Pancreas (tissue), 10 donors: ENCODE measurements around the gene LTBP1. TPM values are rescaled to one million over a fixed set of nuclear protein-coding genes. Genes with fewer than 3 reads are reported as not detected.

Experiments
- ATAC-seq, 4 donors: fragments of 200-7000 bp; cut with Tn5 transposase; one replicate each; pipeline versions ENCODE4 v1.8.0 to v1.9.1; 2020; ENCODE audit warnings: mild to moderate bottlenecking in 4 of 4, moderate library complexity in 4 of 4
- DNase-seq, 6 donors: peaks; one replicate each; pipeline ENCODE4 v3.0.0-alpha.2; 2020
- FAIRE-seq: peaks from 2 replicates; lab custom pipeline; 2012; peaks lifted over from hg19 to GRCh38; lab: Jason Lieb, UNC
- H3K27ac ChIP-seq, 4 donors: fragments of 200-600 bp; sonication (generic); 1 replicate in 3 of 4; 2 replicates in 1 of 4; pipeline versions ENCODE4 v1.5.0 to v1.8.0; 2020
- H3K27me3 ChIP-seq, 4 donors: fragments of 200-600 bp; one replicate each; pipeline ENCODE4 v1.8.0; 2021
- H3K36me3 ChIP-seq, 3 donors: fragments of 200-600 bp; sonication (generic) in 1 of 3; one replicate each; pipeline versions ENCODE4 v1.5.0 to v1.8.0; 2020 to 2021
- H3K4me1 ChIP-seq, 3 donors: fragments of 200-600 bp; one replicate each; pipeline ENCODE4 v1.8.0; 2021
- H3K4me3 ChIP-seq, 4 donors: fragments of 200-600 bp; sonication (generic) in 2 of 4; one replicate each; pipeline versions ENCODE4 v1.5.0 to v1.8.0; 2020 to 2021
- H3K9me3 ChIP-seq, 4 donors: fragments of 200-600 bp; one replicate each; pipeline ENCODE4 v1.8.0; 2021
- CTCF ChIP-seq, 4 donors: fragments of 200-600 bp; sonication (generic) in 3 of 4; IDR thresholded peaks; one replicate each; pipeline versions ENCODE4 v1.5.0 to v1.8.0; 2021; ENCODE audit warnings: antibody characterized with exemption in 4 of 4
- WGBS, 2 donors: extraction: QIAGEN DNeasy Blood & Tissue Kit; methylation state at CpG; one replicate each; pipeline ENCODE4 v1.1.7; 2013; 5-methylcytosine and 5-hydroxymethylcytosine counted together
- intact Hi-C, 3 donors: fragments of 100-400 bp; cut with DNase I; formaldehyde crosslinking; loops; one replicate each; pipeline versions ENCODE4 v1.11.1 to v1.14.2; 2022
- polyA plus RNA-seq, 2 donors: library from polyadenylated mRNA; stranded (reverse); fragments of 200-250 nt; gene quantifications; one replicate each; pipeline ENCODE4 v1.2.3, GENCODE V29; 2013
- total RNA-seq, 6 donors: library from RNA; stranded (reverse); fragmentation: NEBNext Ultra II Directional in 4 of 6; extraction: Animal tissue kit (Norgen Biotek cat#: 25700) in 4 of 6; gene quantifications; one replicate each; pipeline versions ENCODE4 v1.2.1 to v1.2.4, GENCODE V29; 2021 to 2023
- donor health status: healthy with polysubstance abuse.
- donor health status: DM: no; HTN: no; CAD: no; lungs with moderate emphysema.
- donor health status: DM: no; HTN: no; CAD: no.
- donor health status: control.
- donor health status: control.
- donor health status: Bipolar disorder and iron deficiency.
- donor health status: DM: yes; HTN: yes; CAD: no.
- donor health status: DM: no; HTN: no; CAD: no.
- donor health status: DM: no; HTN: no; CAD: no.
- donor health status: DM: yes; HTN: yes; CAD: no.

Gene LTBP1
- total and polyA plus RNA-seq, 8 donors: 0.83 to 21.2 (median 2.6) TPM

GRCh38 chr2:33223856-33224255 is 277.1 kb downstream of the LTBP1 start:
- Histone ChIP-seq H3K27ac (no peak overlapping the region), H3K9me3 (no peaks in the 10 kb centered on the region), H3K4me3 (no peak overlapping the region), H3K36me3 (no peaks in the 10 kb centered on the region), H3K4me1 (no peaks in the 10 kb centered on the region), H3K27me3 (no peaks in the 10 kb centered on the region)
- TF ChIP-seq CTCF (IDR thresholded peaks at IDR 0.05): no peak
- WGBS, 2 donors: 92 to 95% methylated on average over 4 of the region's 4 CpGs
- ATAC-seq (no peak), DNase-seq (no peak), FAIRE-seq (no peak)
- intact Hi-C loops: no loop called here

DNA sequence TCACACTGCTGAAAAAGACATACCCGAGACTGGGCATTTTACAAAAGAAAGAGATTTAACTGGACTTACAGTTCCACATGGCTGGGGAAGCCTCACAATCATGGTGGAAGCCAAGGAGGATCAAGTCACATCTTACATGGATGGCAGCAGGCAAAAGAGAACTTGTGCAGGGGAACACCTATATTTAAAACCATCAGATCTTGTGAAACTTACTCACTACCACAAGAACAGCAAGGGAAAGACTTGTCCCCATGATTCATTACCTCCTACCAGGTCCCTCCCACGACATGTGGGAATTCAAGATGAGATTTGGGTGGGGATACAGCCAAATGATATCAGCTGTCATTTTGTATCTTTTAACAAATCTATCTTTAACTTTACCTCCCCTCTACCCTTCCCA is 278.6 kb downstream of the LTBP1 start:
- TF ChIP-seq CTCF (IDR thresholded peaks at IDR 0.05): no peak
- no peak for ATAC-seq
- no peak for DNase-seq
- no peaks in the 10 kb centered on the region for H3K27me3 ChIP-seq
- no peaks in the 10 kb centered on the region for H3K9me3 ChIP-seq
- FAIRE-seq: no peak
- H3K4me1 ChIP-seq: no peaks in the 10 kb centered on the region
- intact Hi-C loops: no loop called here
- H3K27ac ChIP-seq: no peak overlapping the region
- WGBS, 2 donors: 89 to 93% methylated on average over 2 of the region's 2 CpGs
- H3K36me3 ChIP-seq: no peaks in the 10 kb centered on the region
- no peak overlapping the region for H3K4me3 ChIP-seq

GRCh38 chr2:33226546-33226945 is 279.8 kb downstream of the LTBP1 start:
- Histone ChIP-seq H3K27me3 (no peaks in the 10 kb centered on the region), H3K9me3 (no peaks in the 10 kb centered on the region), H3K4me3 (no peak overlapping the region), H3K4me1 (no peaks in the 10 kb centered on the region), H3K27ac (no peak overlapping the region), H3K36me3 (no peaks in the 10 kb centered on the region)
- intact Hi-C loops: no loop called here
- TF ChIP-seq CTCF (IDR thresholded peaks at IDR 0.05): no peak
- no peak for ATAC-seq
- DNase-seq: no peak
- FAIRE-seq: no peak
- WGBS, 2 donors: 82 to 87% methylated on average over 4 of the region's 4 CpGs

GRCh38 chr2:33229646-33230045 is 282.9 kb downstream of the LTBP1 start:
- ATAC-seq (no peak), FAIRE-seq (no peak), DNase-seq (no peak)
- intact Hi-C loops: no loop called here
- no peaks in the 10 kb centered on the region for H3K27me3 ChIP-seq
- H3K36me3 ChIP-seq: no peaks in the 10 kb centered on the region
- no peak overlapping the region for H3K4me3 ChIP-seq
- WGBS, 2 donors: 86 to 95% methylated on average over 4 of the region's 4 CpGs
- no peak overlapping the region for H3K27ac ChIP-seq
- no peaks in the 10 kb centered on the region for H3K4me1 ChIP-seq
- no peak for TF ChIP-seq CTCF (IDR thresholded peaks at IDR 0.05)
- no peaks in the 10 kb centered on the region for H3K9me3 ChIP-seq

- TF ChIP-seq CTCF (IDR thresholded peaks at IDR 0.05): no peak
- no peaks in the 10 kb centered on the region for H3K27me3 ChIP-seq
- no peak overlapping the region for H3K27ac ChIP-seq
- ATAC-seq: no peak
- no peaks in the 10 kb centered on the region for H3K4me1 ChIP-seq
- intact Hi-C loops: no loop called here
- H3K36me3 ChIP-seq: no peaks in the 10 kb centered on the region
- DNase-seq: no peak
- H3K4me3 ChIP-seq: no peak overlapping the region
- FAIRE-seq: no peak
- no peaks in the 10 kb centered on the region for H3K9me3 ChIP-seq
Measured at GRCh38 chr2:33230195-33230594, 283.4 kb downstream of the LTBP1 start.
